CD4-positive, alpha-beta T cell treated with Interferon gamma for 1 hour (primary cell): ENCODE data around the gene CDC42BPG.
A peak's percentile ranks its signal among the peaks of the same experiment; 100 is the strongest.

ENCODE experiments used
- DNase-seq: peaks from one replicate; pipeline ENCODE4 v3.0.0-alpha.2; 2020

CDC42BPG gene

DNA sequence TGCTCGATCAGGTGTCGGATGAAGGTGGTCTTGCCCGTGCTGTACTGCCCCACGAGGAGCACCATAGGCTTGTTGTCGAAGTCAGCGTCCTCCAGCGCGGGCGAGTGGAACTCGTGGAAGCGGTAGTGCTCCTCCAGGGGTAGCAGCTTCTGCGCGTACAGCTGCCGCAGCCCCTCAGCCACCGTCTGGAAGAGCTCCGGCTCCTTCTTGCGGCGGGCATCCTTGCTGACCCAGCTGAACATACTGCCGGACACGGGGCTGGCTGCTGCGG lies 33.7 kb upstream of the CDC42BPG start:
- no peak for DNase-seq

DNA sequence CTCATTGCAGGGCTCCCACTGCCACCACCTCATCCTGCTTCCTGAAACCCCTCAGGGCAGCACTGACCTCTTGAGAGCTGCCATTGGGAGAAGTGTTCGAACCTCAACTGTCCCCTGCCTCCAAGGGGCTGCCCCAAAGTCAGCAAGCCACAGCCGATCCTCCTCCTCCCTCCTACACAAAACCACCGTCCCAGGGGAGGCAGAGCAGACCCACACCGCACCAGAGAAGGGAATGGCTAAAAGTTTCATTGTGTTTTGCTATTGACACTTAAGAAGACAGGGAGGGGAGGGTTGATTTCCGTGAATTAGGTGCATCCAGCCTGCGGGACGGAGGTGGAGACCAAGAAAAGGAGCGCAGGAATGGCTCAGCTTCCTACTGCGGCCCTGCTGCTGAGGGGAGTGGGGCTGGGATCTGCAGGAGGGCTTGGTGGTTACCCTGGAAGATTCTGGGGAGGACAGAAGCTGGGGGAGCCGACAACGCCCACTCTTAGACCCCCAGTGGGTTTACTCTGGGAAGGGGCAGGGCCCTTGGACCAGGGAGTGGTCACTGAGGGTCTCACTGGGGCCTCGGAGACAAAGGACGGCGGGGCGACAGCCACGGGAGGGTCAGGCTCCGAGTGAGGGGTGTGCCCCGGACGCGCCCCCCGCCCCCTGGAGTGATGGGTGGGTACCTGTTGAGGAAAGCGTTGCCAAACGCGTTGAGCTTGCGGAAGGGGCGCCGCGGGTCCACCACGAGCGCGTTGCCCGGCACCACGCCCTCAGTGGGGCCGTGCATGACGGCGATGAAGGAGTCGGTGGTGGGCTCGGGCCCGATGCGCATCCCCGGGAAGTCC lies 33.2 kb upstream of the CDC42BPG start:
- DNase-seq, result no peak

DNA sequence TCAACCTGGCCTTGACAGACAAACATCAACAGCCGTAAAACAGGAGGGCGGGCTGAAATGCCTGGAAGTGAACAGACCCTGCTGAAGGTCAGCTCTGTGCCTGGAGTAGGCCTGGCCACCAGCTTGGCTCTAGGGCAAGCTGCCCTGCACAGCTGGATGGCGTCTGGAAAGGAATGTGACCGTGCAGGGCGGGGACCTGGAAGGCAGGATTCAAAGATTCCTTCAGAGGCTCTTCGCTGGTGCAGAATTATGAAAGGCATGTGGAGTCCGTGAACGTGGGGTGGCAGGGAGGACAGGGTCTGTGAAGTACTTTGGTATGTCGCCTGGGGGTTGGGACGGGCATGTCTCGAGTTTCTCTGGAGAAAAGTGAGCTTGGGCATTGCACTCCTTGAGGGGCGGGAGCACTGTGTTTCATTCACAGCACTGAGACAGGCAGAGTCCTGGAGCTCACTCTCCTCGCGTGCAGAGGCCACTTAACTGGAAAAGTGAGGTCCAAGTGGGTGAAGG lies 32.4 kb upstream of the CDC42BPG start:
- no peak for DNase-seq

DNA sequence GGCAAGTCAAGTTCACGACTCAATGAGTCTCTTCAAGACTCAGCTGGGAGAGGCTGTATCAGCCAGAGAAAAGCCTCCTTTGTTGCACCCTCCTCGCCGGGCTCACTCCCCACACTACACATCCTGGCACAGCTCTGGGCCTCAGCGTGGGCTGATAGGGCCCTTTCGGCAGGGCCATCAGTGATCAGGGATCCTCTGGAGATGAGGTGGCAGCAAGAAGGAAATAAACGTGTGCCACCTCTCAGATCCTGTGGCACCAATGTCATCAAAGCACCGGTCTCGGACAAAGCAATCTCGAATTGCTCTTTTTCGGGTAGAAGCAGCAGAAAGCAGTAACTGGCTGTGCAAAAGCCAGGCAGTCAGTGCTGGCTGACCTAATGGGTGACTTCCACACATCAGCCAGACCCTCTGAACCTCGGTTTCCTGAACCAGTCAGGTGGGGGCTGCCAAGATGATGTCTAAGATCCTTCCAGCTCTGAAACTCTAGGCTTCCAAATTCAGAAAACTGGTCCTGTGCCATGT lies 31.8 kb upstream of the CDC42BPG start:
- DNase-seq, result no peak

DNA sequence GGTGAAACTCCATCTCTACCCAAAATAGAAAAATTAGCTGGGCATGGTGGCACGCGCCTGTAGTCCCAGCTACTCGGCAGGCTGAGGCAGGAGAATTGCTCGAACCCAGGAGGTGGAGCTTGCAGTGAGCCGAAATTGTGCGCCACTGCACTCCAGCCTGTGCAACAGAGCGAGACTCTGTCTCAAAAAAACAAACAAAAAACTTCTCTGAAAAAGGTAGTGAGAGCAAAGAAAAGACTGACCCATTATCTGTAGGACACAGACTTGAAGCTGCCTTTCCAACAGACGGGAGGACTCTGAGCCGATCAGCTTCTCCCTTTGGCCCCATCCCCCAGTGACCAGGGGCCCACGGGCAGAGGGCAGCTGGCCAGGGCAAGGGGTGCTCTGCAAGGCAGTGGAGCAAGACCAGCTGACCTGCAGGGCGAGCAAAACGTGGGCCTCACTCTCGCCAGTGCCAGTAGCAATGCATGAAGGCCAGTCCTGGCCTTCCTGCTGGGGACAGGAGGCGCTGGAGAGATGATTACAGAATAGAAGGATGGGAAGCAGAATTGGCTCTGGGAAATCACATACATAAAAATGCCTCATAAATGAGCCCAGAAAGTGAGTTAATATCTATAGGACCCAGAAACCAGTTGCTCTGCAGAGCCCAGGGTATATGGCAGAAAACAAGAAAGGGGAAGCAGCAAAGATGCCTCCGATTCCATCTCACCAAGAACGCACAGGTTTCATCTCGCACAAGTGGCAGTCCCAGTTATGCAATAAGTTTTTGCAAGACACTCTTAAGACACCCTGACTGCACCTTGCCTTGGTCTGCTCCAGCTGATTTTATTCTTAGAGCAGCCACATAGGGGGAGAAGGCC lies 31.1 kb upstream of the CDC42BPG start:
- DNase-seq, result no peak

DNA sequence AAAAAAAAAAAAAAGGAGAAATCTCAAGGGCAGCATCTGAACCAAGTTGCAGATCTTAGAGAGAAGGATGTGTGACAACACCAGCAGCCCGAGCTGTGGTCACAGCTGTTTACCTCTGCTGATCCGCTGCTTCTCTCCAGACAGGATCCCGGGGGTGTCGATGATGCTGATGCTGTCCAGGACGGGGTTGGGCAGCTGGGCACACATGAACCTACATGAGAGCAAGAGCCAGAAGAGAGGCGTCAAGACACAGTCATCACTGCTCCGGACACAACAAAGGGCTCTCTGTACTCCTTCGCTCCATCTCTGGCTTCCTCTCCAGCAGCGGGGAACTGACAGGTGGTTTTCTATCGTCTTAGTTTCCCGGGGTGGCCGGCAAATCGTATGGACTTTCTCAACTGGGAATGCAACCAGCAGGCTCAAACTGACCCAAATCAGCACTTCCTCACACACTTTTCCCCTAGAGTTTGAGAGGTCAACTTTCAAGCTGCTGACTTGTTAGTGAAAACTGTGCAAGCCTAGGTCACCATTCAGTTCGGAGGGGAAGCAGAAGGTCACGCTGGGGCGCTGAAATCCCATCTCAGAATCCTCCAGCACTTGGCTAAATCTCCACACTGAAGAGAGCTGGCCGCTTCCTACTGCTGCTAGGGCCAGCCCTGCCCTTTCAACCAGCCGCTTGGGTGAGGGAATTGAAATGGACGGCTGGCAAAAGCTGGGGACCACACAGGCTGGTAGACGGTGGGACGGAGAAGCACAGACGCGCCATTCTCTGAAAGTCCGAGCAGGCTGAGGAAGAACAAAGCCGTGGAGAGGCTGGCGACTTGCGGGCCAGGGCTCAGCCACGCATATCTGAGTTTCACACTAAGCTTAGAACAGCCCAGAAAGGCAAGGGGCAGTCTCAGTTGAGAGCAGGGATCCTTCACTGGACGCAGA lies 30.1 kb upstream of the CDC42BPG start:
- peak; percentile 51 for DNase-seq

DNA sequence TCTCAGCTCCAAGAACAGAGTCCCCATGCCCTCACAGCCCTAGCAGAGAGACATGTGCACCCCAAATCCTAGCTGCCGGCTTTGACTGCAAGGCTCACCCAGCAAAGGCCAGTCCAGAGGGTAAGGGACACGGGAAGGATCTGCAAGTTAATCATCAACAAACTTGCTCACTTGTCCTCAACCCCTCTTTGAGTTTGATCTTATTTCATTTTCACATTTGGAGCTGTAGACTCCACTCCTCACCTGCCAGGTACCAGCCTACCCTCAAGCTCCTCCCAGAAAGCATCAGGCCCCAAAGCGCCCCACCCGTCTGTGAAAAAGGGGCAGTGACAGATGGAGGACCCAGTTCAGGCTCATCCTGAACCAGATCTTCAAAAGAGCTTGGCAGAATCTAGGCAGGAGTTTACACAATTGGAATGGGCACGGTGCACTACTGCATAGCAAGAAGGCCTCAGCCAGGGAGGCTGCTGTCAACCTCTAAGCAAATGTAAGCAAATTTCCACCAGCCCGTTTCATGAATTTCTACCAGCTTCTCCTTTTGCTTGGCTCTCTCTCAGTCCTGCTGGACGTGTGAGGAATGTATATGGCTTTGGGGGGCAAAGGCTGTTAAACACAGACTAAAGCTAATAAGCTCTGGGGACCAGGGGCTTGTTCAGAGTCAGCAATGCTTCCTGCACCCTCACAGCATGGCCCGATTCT lies 28.5 kb upstream of the CDC42BPG start:
- no peak for DNase-seq

DNA sequence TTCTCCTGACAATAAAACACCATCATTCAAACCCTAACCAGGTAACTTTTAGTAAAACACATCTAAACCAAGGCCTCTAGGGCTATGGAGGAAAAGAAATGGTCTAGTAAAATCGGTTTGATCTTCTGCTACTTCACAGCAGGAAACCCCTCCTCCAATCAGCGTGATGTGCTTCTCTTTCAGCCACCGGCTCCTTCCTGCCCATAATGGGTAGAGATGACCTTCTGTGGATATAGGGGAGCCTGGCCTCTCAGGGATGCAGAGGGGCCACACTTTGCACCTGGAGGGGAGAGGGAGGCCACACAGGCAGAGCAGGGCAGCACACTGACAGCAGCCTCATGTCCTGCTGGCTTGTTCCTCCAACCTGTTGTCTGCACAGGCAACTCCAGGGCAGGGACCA lies 27.0 kb upstream of the CDC42BPG start:
- no peak for DNase-seq

DNA sequence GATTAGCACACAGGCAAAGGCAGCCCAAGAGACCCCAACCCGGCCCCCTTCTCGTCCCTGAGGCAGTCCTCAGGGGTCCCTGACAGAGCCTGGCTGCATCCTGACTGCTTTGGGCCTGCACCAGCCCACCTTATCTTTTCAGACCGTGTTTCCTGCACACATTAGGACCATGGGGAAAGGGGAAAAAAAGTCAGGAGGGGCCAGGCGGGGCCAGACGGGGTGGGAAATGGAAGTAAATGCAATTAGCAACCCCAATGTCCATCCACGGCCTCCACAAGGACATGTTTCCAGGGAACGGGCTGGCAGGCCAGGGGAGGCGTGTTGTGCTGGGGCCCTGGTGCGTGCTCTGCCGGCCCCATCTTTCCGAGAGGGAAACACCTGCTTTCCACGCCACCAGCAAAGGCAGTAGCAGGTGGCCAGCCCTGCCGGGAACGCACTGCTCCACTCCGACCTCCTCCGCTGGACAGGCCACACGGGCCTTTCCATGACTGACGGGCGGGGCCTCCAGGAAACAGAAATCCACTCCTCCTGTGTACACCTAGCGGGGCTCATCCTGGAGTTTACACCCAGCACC lies 26.5 kb upstream of the CDC42BPG start:
- DNase-seq, result no peak

DNA sequence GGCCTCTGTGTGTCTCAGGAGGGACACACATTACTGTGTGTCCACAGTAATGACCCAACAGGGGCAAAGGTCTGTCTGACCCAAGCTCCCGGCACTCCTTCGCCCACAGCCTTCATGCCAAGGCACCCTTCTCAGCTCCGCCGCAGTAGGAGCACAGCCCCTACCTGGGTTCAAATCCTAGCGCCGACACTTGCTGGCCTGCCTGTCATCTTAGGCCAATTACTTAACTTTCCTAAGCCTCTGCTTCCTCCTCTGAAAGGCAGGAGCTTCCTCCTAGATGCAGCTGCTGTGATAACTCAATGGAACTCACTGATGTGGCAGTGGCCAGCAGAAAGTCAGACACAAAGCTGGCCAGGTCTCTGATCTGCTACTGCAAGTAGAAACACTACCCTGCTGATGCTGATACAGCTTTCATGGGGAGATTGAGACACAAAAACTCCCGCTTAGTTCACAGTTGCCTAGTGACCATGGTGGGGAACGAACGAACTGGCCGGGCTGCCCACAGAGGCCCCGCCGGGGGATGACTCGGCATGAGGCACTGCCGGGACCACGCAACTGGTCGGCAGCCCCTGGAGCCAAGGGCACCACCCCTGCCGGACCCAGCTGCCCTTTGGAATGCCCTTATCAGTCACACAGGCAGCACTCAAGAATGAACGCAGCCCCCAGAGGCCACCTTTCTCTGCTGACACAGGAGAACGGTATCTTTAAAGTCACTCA lies 25.9 kb upstream of the CDC42BPG start:
- peak; percentile 41 for DNase-seq

DNA sequence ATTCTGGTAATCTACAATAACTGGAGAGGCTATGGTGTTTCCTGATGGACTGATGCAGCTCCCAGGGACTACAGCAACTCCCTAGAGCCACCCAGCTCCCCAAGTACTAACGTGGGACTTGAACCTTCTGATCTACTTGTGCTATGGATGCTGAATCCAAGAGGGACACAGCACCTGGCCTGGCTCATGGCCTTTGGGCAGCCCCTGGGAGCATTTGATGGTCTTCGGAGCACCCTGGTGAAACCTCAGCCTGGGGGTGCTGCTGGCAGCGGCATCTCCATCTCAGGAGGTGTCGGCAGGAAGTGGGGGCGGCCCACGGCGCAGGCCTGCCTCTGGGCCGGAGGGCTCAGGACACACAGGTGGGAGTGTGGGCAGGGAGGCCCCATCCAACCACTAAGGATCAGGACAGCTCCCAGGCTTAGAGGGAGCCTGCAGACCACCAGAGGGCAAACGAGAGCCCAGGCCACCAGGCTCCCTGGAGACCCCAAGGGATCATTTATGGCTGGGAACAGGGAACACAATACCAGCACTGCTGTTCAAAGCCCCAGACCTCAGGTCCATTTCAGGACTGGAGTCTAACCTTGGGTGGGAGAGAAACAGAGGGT lies 25.2 kb upstream of the CDC42BPG start:
- no peak for DNase-seq

DNA sequence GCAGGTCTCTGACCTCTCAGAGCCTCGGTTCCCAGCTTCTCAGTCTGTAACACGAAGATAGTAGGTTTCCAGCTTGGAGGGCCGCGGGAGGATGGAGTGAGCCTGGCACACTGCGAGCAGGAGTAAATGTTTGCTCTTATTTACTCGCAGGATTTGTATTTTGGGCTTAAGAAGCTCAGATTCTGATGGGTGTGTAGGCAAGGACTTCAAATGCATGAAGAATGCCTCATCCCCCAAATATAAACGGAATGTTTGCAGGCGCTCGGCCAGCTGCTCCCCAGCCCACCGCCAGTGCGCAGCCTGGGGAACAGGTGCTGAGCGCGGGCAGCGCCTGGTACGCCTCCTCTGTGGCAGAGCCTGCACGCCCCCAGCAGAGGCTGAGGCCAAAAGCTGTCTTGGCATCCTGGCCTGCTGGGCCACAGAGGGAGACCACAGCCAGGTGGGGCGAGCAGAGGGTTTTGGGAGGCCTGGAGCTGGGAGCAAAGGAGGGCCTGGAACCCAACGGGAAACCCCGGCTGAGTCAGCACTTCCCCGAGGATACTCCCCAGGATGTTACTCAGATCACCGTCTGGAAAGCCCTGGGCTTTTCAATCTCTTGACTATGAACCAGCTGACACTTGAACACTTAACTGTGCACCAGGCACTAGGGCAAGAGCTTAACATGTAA lies 24.6 kb upstream of the CDC42BPG start:
- DNase-seq, result no peak

DNA sequence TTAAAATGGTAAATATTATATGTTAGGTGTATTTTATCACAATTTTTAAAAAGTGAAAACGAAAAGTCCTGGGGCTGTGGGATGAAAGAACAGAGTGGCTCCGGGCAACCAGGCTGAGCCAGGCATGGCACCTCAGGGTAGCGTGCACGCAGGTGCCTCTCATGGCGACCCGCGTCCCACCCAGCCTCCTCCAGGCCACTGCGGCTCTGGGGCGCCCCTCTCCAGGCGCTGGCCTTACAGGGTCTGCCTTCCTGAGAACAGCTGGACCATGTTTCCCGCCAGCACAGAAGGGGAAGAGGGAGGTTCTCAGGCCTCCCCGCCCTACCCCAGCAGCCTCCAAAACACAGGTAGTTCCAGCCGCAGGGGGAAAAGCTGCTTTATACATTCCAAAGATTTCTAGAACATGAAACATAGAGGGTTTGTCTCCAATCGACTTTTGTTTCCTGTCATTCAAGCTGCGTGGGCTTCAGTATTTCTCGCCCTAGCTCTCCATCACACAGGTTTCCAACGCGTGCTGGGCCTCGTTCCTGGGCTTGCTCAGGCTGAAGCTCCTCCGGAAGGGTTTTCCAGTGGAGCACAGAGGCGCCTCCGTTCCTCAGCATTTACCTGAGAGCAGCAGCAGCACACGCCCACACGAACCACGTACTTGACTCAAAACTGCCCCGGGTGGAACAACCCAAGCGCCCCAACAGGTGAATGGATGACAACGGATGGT lies 23.5 kb upstream of the CDC42BPG start:
- no peak for DNase-seq

DNA sequence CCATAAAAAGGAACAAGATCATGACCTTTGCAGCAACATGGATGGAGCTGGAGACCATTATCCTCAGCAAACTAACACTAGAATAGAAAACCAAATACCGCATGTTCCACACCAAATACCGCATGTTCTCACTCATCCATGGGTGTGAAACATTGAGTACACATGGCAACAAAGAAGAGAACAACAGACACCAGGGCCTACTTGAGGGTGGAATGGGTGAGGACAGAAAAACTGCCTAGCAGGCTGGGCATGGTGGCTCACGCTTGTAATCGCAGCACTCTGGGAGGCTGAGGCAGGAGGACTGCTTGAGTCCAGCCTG lies 21.7 kb upstream of the CDC42BPG start:
- no peak for DNase-seq

DNA sequence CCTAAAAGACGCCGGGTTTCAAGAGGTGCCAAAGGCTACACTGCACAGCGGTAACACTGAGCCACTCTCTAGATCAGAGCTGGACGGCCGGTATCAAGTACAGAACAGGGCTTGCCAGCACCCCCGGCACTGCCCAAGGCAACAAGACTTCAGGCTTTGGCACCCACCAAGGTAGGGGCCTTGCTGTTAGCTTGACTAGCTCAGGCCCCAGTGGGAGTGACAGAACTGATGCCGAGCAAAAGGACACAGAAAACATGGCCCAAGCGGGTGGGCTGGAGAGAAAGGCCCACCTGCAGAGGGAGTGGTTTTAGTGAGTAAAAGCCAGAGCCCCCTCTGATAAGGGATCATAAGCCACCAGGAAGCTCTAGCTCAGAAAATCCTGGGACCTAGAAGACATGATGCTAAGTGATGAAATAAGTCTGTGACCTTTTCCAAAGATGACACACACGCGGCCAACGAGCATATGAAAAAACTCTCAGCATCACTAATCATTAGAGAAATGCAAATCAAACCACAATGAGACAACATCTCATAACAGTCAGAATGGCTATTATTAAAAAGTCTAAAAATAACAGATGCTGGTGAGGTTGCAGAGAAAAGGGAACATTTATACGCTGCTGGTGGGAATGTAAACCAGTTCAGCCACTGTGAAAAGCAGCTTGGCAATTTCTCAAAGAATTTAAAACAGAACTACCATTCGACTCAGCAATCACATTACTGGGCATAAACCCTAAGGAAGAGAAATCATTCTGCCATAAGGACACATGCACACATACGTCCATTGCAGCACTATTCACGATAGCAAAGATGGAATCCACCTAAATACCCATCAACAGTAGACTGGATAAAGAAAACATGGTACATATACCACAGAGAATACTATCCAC lies 21.1 kb upstream of the CDC42BPG start:
- DNase-seq, result no peak

DNA sequence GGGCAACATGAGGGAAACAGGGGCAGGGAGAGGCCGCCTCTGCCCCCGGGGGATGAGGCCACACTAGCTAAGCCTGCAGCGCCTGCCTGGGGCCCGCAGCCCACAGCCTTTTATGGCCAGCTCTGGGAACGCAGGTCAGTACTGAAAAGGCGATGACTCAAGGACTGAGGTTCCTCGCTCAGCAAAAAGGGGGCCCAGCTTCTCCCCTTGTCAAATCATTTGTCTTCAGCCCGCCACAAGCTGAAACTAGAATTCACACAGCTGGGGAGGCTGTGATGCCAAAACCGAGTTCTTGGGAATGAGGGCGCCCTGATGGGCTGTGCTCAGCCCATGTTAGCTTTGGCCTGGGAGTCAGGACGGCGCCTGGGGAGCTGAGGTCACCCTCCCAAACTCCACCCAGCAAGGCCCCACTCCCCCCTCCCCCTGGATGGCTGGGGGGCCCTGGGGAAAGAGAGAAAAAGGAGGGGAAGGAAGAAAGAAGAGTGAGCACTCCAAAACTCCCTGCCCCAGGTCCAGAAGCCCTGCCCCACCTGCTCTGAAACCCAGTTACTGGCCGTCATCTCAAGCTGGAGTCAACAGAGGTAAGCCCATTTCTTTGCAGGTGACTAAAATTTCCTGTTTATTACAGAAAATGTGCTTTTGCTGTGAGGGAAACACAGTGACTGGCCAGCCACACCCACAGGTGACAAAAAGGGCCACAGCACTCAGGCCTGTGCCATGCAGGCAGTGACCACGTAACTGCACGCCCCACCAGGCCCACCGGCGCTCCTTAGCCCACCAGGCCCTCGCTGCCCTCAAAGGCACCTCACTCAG lies 20.2 kb upstream of the CDC42BPG start:
- DNase-seq, result no peak

DNA sequence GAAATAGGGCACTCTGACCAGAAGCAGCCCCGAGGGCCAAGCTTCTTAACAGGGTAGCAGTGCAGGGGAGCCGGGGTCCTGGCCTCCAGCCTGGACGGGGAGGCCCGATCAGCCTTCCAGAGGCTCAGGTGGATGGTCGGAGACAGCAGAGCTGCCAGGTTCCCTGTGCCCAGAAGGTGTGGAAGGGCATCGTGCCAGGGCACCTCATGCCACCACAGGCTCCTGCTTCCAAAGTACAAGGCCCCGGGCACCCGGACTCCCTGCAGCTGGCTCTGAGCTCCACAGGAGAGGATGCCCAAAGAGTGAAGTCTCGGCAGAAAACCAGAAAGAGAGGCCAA lies 19.7 kb upstream of the CDC42BPG start:
- DNase-seq, result no peak
